M059J (cell line): ENCODE results near the gene RELN. TPM values are rescaled to one million over a fixed set of nuclear protein-coding genes. Genes with fewer than 3 reads are reported as not detected.

Source experiments
- DNase-seq: peaks from one replicate; pipeline ENCODE4 v3.0.0-alpha.2; 2012; ENCODE audit warnings: low read depth
- total RNA-seq: library from RNA; depleted of rRNA; stranded (reverse); fragments of >200 nt; shearing (Covaris generic); gene quantifications from 2 replicates; pipeline ENCODE4 v1.2.3, GENCODE V29; 2014

RELN gene
- total RNA-seq, 1 experiment from 2014 or later = 1.0 TPM

GRCh38 chr7:103717574-103717973 is 271.9 kb downstream of the RELN start:
- no peak for DNase-seq

- peak; percentile 71 for DNase-seq
These were observed 273.9 kb downstream of the RELN start for GRCh38 chr7:103715376-103716120.

- DNase-seq = peak; percentile 24
These were observed 275.0 kb downstream of the RELN start for GRCh38 chr7:103714376-103714927.

- DNase-seq = no peak
These were observed 276.3 kb downstream of the RELN start for GRCh38 chr7:103712991-103713778.

GRCh38 chr7:103711413-103711812 is 278.0 kb downstream of the RELN start:
- no peak for DNase-seq

GRCh38 chr7:103710247-103710646 is 279.2 kb downstream of the RELN start:
- peak; percentile 48 for DNase-seq

- DNase-seq = no peak
These were observed 282.7 kb downstream of the RELN start for GRCh38 chr7:103706805-103707204.

- DNase-seq = no peak
These were observed 283.9 kb downstream of the RELN start for GRCh38 chr7:103705542-103705941.

GRCh38 chr7:103704701-103705100 is 284.8 kb downstream of the RELN start:
- DNase-seq = no peak

GRCh38 chr7:103702982-103703381 is 286.5 kb downstream of the RELN start:
- DNase-seq = no peak

- DNase-seq = peak; percentile 48
These were observed 287.0 kb downstream of the RELN start for GRCh38 chr7:103702454-103702853.

GRCh38 chr7:103699032-103699431 is 290.4 kb downstream of the RELN start:
- DNase-seq = no peak

- no peak for DNase-seq
These were observed 291.4 kb downstream of the RELN start for GRCh38 chr7:103698064-103698463.

- DNase-seq = no peak
These were observed 293.9 kb downstream of the RELN start for GRCh38 chr7:103695521-103695920.

- no peak for DNase-seq
These were observed 295.2 kb downstream of the RELN start for GRCh38 chr7:103694304-103694703.

GRCh38 chr7:103691291-103691690 is 298.2 kb downstream of the RELN start:
- DNase-seq = no peak

- DNase-seq = peak; percentile 35
These were observed 299.1 kb downstream of the RELN start for GRCh38 chr7:103690242-103690974.

- peak; percentile 46 for DNase-seq
These were observed 300.2 kb downstream of the RELN start for GRCh38 chr7:103689255-103689654.

- no peak for DNase-seq
These were observed 301.5 kb downstream of the RELN start for GRCh38 chr7:103687951-103688350.

GRCh38 chr7:103687272-103687671 is 302.2 kb downstream of the RELN start:
- no peak for DNase-seq

- no peak for DNase-seq
These were observed 302.7 kb downstream of the RELN start for GRCh38 chr7:103686763-103687162.

GRCh38 chr7:103686064-103686463 is 303.4 kb downstream of the RELN start:
- DNase-seq = no peak
